Loucy (cell line): Measurements from ENCODE around the gene ZFR2.

Experiments
- H2AFZ ChIP-seq: fragments of 200-600 bp; sonication (generic); 2 replicates; pipeline ENCODE4 v1.6.0; 2016; ENCODE audit warnings: antibody characterized with exemption, mild to moderate bottlenecking, low read length, moderate library complexity
- H3F3A ChIP-seq: fragments of 200-600 bp; 2 replicates; pipeline ENCODE4 v1.6.0; 2016; ENCODE audit warnings: antibody characterized with exemption, low read depth, mild to moderate bottlenecking
- H3K27me3 ChIP-seq: fragments of 200-600 bp; sonication (generic); 2 replicates; pipeline ENCODE4 v1.6.1; 2014; ENCODE audit warnings: low read length, mild to moderate bottlenecking; ENCODE audit not compliant: insufficient read depth, poor library complexity, severe bottlenecking
- H3K36me3 ChIP-seq: fragments of 200-600 bp; sonication (generic); 2 replicates; pipeline ENCODE4 v1.6.1; 2016; ENCODE audit warnings: low read length; ENCODE audit not compliant: insufficient read depth
- H3K4me1 ChIP-seq: fragments of 200-600 bp; sonication (generic); 2 replicates; pipeline ENCODE4 v1.5.1; 2014; ENCODE audit warnings: low read length, mild to moderate bottlenecking; ENCODE audit not compliant: insufficient read depth, poor library complexity, severe bottlenecking
- H3K4me2 ChIP-seq: fragments of 200-600 bp; sonication (generic); 2 replicates; pipeline ENCODE4 v1.6.0; 2014; ENCODE audit warnings: antibody characterized with exemption, low read length, low read depth, mild to moderate bottlenecking; ENCODE audit not compliant: poor library complexity, severe bottlenecking
- H3K4me3 ChIP-seq: fragments of 200-600 bp; sonication (generic); 2 replicates; pipeline ENCODE4 v1.5.1; 2014; ENCODE audit warnings: low read length, mild to moderate bottlenecking, mixed read lengths; ENCODE audit not compliant: poor library complexity, severe bottlenecking
- H3K79me2 ChIP-seq: fragments of 200-600 bp; sonication (generic); 2 replicates; pipeline ENCODE4 v1.6.1; 2014; ENCODE audit warnings: low read length; ENCODE audit not compliant: insufficient read depth
- H3K9ac ChIP-seq: fragments of 200-600 bp; sonication (generic); 2 replicates; pipeline ENCODE4 v1.6.0; 2014; ENCODE audit warnings: mild to moderate bottlenecking, low read depth, low read length, moderate library complexity; ENCODE audit not compliant: poor library complexity, severe bottlenecking
- H3K9me2 ChIP-seq: fragments of 200-600 bp; sonication (generic); replicated peaks from 2 replicates; pipeline ENCODE4 v1.6.1; 2016; ENCODE audit warnings: low read depth, low read length, mixed read lengths
- H3K9me3 ChIP-seq: fragments of 200-600 bp; sonication (generic); 2 replicates; pipeline ENCODE4 v1.6.1; 2014; ENCODE audit warnings: mild to moderate bottlenecking, antibody characterized with exemption, low read length, low read depth; ENCODE audit not compliant: insufficient read depth
- H4K20me1 ChIP-seq: fragments of 200-600 bp; sonication (generic); 2 replicates; pipeline ENCODE4 v1.6.0; 2014; ENCODE audit warnings: antibody characterized with exemption, low read length, mild to moderate bottlenecking; ENCODE audit not compliant: insufficient read depth, poor library complexity, severe bottlenecking
- EZH2phosphoT487 ChIP-seq: fragments of 200-600 bp; IDR thresholded peaks from 2 replicates; pipeline ENCODE4 v1.6.1; 2018; ENCODE audit warnings: antibody characterized with exemption, mild to moderate bottlenecking, moderate library complexity, borderline replicate concordance
- TF ChIP-seq, protein P1 (sequence below): fragments of 200-600 bp; sonication (generic); conservative IDR thresholded peaks from 2 replicates; pipeline ENCODE4 v1.5.1; 2014; ENCODE audit warnings: mild to moderate bottlenecking, antibody characterized with exemption, low read length

ZFR2 gene

DNA sequence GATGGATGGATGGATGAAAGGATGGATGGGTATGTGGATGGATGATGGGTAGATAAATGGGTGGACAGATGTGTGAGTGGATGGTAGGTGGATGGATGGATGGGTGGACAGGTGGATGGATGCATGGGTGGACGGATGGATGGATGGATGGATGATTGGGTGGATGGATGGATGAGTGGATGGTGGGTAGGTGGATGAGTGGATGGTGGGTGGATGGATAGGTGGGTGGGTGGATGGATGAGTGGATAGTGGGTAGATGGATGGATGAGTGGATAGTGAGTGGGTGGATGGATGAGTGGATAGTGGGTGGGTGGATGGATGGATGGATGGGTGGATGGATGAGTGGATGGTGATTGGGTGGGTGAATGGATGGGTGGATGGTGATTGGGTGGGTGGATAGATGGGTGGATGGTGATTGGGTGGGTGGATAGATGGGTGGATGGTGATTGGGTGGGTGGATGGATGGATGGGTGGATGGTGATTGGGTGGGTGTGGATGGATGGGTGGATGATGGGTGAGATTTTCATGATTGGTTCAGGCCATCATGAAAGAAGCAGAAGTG lies 92.3 kb downstream of the ZFR2 start:
- H3K36me3 ChIP-seq, result no peaks in the 10 kb centered on the region
- no peak overlapping the region for H2AFZ ChIP-seq
- no peak overlapping the region for H3K4me2 ChIP-seq
- no peaks in the 10 kb centered on the region for H3F3A ChIP-seq
- TF ChIP-seq, protein P1, sequence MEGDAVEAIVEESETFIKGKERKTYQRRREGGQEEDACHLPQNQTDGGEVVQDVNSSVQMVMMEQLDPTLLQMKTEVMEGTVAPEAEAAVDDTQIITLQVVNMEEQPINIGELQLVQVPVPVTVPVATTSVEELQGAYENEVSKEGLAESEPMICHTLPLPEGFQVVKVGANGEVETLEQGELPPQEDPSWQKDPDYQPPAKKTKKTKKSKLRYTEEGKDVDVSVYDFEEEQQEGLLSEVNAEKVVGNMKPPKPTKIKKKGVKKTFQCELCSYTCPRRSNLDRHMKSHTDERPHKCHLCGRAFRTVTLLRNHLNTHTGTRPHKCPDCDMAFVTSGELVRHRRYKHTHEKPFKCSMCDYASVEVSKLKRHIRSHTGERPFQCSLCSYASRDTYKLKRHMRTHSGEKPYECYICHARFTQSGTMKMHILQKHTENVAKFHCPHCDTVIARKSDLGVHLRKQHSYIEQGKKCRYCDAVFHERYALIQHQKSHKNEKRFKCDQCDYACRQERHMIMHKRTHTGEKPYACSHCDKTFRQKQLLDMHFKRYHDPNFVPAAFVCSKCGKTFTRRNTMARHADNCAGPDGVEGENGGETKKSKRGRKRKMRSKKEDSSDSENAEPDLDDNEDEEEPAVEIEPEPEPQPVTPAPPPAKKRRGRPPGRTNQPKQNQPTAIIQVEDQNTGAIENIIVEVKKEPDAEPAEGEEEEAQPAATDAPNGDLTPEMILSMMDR, result no peak
- no peak for TF ChIP-seq EZH2phosphoT487
- H3K27me3 ChIP-seq, result no peaks in the 10 kb centered on the region
- no peak overlapping the region for H3K4me3 ChIP-seq
- H3K9me2 ChIP-seq, result no peaks in the 10 kb centered on the region
- no peaks in the 10 kb centered on the region for H4K20me1 ChIP-seq
- no peaks in the 10 kb centered on the region for H3K79me2 ChIP-seq
- no peak overlapping the region for H3K9ac ChIP-seq
- no peaks in the 10 kb centered on the region for H3K9me3 ChIP-seq
- H3K4me1 ChIP-seq, result no peaks in the 10 kb centered on the region

DNA sequence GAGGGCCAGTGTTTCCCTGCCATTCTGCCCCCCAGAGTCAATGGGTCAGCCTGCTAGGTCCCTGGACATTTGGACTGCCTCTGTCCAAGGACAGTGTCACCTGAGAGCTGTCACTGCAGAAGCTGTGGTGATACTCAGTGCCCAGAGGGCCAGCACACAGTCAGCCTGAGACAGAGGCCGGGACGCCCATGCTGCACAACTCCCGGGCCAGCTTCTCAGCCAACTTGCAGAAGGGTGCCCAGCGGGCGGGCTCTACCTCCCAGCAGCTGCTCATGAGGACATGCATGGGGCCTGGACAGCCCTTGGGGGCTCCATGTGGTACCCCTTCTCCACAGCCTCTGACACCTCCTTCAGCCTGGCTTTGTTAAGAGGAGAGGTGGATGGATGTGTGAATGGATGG lies 93.0 kb downstream of the ZFR2 start:
- Histone ChIP-seq H3K36me3 (no peaks in the 10 kb centered on the region), H3K4me3 (no peak overlapping the region), H3K9ac (no peak overlapping the region), H3K9me3 (no peaks in the 10 kb centered on the region), H3F3A (no peaks in the 10 kb centered on the region), H2AFZ (no peak overlapping the region), H3K79me2 (no peaks in the 10 kb centered on the region), H3K9me2 (no peaks in the 10 kb centered on the region), H3K4me1 (no peaks in the 10 kb centered on the region), H3K4me2 (no peak overlapping the region), H3K27me3 (no peaks in the 10 kb centered on the region), H4K20me1 (no peaks in the 10 kb centered on the region)
- TF ChIP-seq, protein P1, result no peak

DNA sequence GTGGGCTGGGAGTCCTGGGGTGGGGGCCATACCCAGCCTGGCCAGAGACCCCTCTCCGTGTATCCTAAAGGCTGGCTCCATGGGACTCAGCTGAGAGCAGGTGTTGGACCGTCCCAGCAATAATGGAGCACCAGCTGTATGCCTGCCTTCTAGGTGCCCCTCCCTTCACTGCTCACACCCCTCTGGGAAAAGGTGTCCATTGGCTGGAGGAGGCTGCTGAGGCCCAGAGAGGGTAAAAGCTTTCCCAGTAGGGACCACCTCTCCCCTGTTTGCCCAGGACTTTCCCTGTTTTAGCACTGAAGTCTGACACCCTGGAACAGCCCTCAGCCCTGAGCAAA lies 93.5 kb downstream of the ZFR2 start:
- Histone ChIP-seq H3K9ac (no peak overlapping the region), H3K9me3 (no peaks in the 10 kb centered on the region), H3K9me2 (no peaks in the 10 kb centered on the region), H2AFZ (no peak overlapping the region), H3K36me3 (no peaks in the 10 kb centered on the region), H3F3A (no peaks in the 10 kb centered on the region), H3K4me3 (no peak overlapping the region), H4K20me1 (no peaks in the 10 kb centered on the region), H3K79me2 (no peaks in the 10 kb centered on the region), H3K4me1 (no peaks in the 10 kb centered on the region), H3K27me3 (no peaks in the 10 kb centered on the region), H3K4me2 (no peak overlapping the region)
- TF ChIP-seq EZH2phosphoT487, result no peak
- TF ChIP-seq, protein P1, result no peak
